Colon (tissue), 2 donors: ENCODE results near the gene BOD1L1.

Experiments used
- FAIRE-seq: peaks from 2 replicates; lab custom pipeline; 2012; peaks lifted over from hg19 to GRCh38; lab: Jason Lieb, UNC
- donor health status: control.
- donor health status: control.

BOD1L1 gene

DNA sequence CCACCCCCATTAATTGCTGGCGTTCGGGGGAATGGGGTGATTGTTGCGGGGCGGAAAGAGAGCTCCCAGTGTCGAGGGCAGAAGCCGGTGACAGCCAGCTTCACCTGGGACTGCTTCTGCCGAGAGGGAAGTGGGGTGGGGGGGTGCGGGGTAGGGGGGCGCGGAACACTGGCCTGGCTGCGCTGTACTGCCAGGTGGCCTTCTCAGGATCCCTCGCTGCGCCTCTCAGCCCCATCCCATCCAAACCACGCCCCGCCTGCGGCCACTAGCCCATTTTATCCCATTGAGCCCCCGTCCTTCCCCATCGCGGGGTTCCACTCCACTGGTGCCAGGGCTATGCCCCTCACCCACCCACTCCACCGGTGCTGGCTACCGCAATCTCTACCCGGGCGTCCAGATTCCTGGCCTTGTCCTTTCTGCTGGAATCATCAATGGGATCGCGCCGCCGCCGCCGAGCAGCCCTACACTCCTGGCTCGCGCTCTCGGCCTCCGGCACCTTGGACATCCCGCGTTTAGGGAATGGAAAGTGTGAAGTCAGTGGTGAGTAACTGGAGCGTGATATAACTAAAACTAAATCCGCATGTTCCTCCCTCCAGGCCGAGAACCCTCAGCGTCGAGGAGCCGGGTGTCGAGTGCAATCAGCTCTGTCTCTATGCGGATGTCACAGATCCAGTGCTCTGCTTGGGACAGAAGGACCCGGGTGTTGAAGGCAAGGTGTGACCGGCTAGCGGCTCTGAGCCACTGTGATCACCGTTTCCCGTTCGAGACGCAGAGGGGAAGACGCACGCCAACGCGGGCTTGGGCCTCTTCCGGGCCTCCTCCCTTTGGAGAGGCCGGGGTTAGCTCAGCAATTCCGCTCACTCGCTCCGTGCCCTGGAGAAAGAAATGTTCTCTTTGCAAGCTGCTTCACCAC lies 103.7 kb downstream of the BOD1L1 start:
- FAIRE-seq: no peak

DNA sequence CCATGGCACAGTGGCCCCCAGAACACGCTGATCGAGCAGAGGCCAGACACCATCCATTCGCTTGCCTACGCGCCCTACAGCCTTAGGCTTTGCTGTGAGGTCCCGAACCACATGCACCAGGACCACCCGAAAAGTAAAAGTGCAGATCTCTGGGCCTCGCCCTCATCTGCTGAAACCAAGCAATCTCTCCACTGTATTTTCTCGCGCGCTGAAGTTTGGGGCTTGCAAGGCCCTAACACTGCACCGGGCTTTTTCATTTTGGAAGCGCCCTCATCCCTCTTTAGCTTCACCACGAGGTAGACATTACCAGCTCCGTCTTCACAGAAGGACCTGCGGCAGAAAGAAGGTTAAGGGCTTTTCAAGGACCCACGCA lies 104.4 kb downstream of the BOD1L1 start:
- no peak for FAIRE-seq

DNA sequence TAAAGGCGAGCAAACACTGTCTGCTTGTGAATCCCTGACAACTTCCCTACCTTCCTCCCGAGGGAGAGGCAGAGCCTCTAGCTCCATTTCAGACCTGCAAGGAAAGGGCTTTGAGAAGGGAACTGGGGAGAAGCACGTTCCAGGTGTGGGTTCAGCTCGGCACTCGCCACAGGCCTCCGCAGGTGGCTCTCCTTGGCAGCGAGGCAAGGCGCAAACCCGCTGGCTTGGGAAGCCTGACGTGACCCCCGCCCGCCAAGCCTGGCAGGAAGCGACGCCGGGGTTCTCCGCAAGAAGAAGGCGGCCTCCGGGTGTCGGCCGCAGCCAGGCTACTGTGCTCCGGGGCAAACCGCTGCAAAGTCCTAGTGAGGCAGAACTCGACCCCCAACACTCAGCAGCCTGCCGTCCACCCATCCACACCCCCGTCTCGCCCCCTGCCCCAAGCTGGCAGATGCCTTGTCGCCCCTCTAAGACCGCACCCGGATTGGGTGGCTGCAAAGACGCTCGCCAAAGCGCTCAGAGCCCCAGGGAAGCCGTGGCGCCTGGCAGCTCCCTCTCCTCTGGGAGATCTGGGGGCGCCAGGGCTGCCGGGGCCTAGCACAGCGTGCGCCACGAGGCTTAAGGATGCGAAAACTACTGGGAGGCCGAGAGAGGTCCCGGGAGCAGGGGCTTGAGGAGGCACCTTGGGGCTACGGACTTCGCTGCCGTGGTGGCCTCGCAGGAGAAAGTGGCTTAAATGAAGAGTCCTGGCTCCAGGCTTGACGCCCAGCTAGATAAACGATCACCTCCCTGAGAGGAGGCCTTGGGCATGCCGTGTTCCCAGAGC lies 105.0 kb downstream of the BOD1L1 start:
- no peak for FAIRE-seq

DNA sequence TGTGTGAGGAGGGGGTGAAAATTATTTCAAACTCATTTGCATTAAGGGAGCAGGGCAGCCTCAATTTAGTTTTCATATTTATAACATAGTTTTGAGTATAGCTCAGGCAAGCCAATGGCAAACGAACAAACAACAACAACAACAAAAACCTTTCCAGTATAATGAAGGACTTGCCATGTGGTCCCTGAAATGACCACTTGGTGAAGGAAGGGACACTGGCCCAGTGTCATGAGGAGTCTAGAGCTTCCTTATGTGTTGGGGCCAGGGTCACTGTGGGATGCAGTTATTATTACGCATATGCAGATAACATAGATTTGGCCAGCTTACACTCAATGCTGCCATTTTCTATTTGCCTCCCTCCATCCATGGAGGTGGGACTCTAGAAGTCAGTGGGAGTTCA lies 106.5 kb downstream of the BOD1L1 start:
- FAIRE-seq: no peak
